ENCODE results near the gene PRKCE.

GRCh38 chr2:45954233-45954850, 302.9 kb downstream of the PRKCE start:
- TF ChIP-seq CTCF (IDR thresholded peaks at IDR 0.05) (no peak), POLR2AphosphoS5 (IDR thresholded peaks at IDR 0.05) (no peak)
